ENCODE results near the gene C4orf50. TPM values are rescaled to one million over a fixed set of nuclear protein-coding genes. Genes with fewer than 3 reads are reported as not detected.

The C4orf50 gene
- total and polyA plus RNA-seq, 4 donors = under 0.01 to 0.17 TPM; not detected in 2

DNA sequence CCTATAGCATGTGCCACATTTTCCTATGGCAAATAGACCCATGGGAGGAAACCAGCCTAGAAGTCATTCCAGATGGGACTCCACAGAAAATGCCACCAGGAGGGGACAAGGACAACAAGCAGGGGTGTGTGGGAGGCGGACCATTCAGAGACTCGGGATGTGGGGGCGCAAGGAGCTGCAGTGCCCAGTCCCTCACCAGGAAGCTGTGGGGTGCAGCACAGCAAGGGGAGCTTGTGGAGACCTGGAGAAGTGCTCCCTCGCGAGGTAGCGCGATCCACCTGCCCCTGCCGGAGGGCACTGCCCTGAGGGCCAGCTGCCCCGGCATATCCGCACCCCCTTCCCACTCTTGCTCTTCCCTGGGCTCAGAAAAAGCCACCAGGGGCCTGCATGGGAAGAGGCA lies 45.5 kb upstream of the C4orf50 start:
- TF ChIP-seq SP1 (IDR thresholded peaks at IDR 0.05) = no peak
- TF ChIP-seq RAD21 (IDR thresholded peaks at IDR 0.05) = no peak
- no peak for TF ChIP-seq GABPA (IDR thresholded peaks at IDR 0.05 in 1 of 2, conservative IDR thresholded peaks at IDR 0.05 in 1 of 2)
- TF ChIP-seq FOXA2 (IDR thresholded peaks at IDR 0.05) = no peak
- no peak for TF ChIP-seq MAX (IDR thresholded peaks at IDR 0.05)
- TF ChIP-seq HNF4G (IDR thresholded peaks at IDR 0.05) = no peak
- TF ChIP-seq, protein P1, sequence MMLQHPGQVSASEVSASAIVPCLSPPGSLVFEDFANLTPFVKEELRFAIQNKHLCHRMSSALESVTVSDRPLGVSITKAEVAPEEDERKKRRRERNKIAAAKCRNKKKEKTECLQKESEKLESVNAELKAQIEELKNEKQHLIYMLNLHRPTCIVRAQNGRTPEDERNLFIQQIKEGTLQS (IDR thresholded peaks at IDR 0.05) = no peak
- no peak for TF ChIP-seq RXRA (IDR thresholded peaks at IDR 0.05)
- TF ChIP-seq, protein P2, sequence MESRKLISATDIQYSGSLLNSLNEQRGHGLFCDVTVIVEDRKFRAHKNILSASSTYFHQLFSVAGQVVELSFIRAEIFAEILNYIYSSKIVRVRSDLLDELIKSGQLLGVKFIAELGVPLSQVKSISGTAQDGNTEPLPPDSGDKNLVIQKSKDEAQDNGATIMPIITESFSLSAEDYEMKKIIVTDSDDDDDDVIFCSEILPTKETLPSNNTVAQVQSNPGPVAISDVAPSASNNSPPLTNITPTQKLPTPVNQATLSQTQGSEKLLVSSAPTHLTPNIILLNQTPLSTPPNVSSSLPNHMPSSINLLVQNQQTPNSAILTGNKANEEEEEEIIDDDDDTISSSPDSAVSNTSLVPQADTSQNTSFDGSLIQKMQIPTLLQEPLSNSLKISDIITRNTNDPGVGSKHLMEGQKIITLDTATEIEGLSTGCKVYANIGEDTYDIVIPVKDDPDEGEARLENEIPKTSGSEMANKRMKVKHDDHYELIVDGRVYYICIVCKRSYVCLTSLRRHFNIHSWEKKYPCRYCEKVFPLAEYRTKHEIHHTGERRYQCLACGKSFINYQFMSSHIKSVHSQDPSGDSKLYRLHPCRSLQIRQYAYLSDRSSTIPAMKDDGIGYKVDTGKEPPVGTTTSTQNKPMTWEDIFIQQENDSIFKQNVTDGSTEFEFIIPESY (IDR thresholded peaks at IDR 0.05) = no peak
- TF ChIP-seq FOXA1 (IDR thresholded peaks at IDR 0.05) = no peak
- no peak for TF ChIP-seq TAF1 (conservative IDR thresholded peaks at IDR 0.05)
- no peak for TF ChIP-seq JUND (IDR thresholded peaks at IDR 0.05)
- TF ChIP-seq, protein P3, sequence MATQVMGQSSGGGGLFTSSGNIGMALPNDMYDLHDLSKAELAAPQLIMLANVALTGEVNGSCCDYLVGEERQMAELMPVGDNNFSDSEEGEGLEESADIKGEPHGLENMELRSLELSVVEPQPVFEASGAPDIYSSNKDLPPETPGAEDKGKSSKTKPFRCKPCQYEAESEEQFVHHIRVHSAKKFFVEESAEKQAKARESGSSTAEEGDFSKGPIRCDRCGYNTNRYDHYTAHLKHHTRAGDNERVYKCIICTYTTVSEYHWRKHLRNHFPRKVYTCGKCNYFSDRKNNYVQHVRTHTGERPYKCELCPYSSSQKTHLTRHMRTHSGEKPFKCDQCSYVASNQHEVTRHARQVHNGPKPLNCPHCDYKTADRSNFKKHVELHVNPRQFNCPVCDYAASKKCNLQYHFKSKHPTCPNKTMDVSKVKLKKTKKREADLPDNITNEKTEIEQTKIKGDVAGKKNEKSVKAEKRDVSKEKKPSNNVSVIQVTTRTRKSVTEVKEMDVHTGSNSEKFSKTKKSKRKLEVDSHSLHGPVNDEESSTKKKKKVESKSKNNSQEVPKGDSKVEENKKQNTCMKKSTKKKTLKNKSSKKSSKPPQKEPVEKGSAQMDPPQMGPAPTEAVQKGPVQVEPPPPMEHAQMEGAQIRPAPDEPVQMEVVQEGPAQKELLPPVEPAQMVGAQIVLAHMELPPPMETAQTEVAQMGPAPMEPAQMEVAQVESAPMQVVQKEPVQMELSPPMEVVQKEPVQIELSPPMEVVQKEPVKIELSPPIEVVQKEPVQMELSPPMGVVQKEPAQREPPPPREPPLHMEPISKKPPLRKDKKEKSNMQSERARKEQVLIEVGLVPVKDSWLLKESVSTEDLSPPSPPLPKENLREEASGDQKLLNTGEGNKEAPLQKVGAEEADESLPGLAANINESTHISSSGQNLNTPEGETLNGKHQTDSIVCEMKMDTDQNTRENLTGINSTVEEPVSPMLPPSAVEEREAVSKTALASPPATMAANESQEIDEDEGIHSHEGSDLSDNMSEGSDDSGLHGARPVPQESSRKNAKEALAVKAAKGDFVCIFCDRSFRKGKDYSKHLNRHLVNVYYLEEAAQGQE (IDR thresholded peaks at IDR 0.05) = no peak
- TF ChIP-seq HNF4A (conservative IDR thresholded peaks at IDR 0.05) = no peak
- TF ChIP-seq, protein P4, sequence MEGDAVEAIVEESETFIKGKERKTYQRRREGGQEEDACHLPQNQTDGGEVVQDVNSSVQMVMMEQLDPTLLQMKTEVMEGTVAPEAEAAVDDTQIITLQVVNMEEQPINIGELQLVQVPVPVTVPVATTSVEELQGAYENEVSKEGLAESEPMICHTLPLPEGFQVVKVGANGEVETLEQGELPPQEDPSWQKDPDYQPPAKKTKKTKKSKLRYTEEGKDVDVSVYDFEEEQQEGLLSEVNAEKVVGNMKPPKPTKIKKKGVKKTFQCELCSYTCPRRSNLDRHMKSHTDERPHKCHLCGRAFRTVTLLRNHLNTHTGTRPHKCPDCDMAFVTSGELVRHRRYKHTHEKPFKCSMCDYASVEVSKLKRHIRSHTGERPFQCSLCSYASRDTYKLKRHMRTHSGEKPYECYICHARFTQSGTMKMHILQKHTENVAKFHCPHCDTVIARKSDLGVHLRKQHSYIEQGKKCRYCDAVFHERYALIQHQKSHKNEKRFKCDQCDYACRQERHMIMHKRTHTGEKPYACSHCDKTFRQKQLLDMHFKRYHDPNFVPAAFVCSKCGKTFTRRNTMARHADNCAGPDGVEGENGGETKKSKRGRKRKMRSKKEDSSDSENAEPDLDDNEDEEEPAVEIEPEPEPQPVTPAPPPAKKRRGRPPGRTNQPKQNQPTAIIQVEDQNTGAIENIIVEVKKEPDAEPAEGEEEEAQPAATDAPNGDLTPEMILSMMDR (IDR thresholded peaks at IDR 0.05; ENCODE audit: low read depth, low read length, missing input control) = no peak
- TF ChIP-seq YY1 (IDR thresholded peaks at IDR 0.05) = no peak
- no peak for TF ChIP-seq EGR1 (IDR thresholded peaks at IDR 0.05; ENCODE audit: low read depth in 2 of 2)
- TF ChIP-seq NR2F2 (IDR thresholded peaks at IDR 0.05) = no peak
- Histone ChIP-seq H3K4me3 (ENCODE audit: low read depth in 1 of 3, low read length in 3 of 3) (no peak overlapping the region), H3K4me1 (ENCODE audit: control insufficient read depth in 4 of 4, insufficient read depth in 4 of 4, low read length in 3 of 4) (no peaks in the 10 kb centered on the region), H3K27ac (ENCODE audit: low read depth in 1 of 2, low read length in 2 of 2) (no peak overlapping the region), H3K36me3 (ENCODE audit: control insufficient read depth in 4 of 4, insufficient read depth in 3 of 4, low read depth in 1 of 4, low read length in 3 of 4) (no peaks in the 10 kb centered on the region), H3K9ac (ENCODE audit: low read depth in 1 of 2, low read length in 2 of 2) (no peak overlapping the region), H3K27me3 (ENCODE audit: control insufficient read depth in 4 of 4, insufficient read depth in 4 of 4, low read length in 3 of 4) (no peaks in the 10 kb centered on the region), H3K9me3 (ENCODE audit: control insufficient read depth in 4 of 4, low read length in 3 of 4) (peaks cover 12 to 18% (median 15%) of the 10 kb centered on the region in 4 donors)
- 93% methylated on average over 10 of the region's 10 CpGs for WGBS
- DNase-seq (ENCODE audit: low spot score) = no peak
